Hematopoietic multipotent progenitor cell treated with erythropoietin and hydrocortisone succinate and interleukin-3 and kit ligand, for 15 days (in vitro differentiated cells): ENCODE results near the gene TBC1D22A.

Experiments used
- DNase-seq: peaks from one replicate; pipeline ENCODE4 v3.0.0-alpha.2; 2015; ENCODE audit warnings: low spot score

Gene TBC1D22A

DNA sequence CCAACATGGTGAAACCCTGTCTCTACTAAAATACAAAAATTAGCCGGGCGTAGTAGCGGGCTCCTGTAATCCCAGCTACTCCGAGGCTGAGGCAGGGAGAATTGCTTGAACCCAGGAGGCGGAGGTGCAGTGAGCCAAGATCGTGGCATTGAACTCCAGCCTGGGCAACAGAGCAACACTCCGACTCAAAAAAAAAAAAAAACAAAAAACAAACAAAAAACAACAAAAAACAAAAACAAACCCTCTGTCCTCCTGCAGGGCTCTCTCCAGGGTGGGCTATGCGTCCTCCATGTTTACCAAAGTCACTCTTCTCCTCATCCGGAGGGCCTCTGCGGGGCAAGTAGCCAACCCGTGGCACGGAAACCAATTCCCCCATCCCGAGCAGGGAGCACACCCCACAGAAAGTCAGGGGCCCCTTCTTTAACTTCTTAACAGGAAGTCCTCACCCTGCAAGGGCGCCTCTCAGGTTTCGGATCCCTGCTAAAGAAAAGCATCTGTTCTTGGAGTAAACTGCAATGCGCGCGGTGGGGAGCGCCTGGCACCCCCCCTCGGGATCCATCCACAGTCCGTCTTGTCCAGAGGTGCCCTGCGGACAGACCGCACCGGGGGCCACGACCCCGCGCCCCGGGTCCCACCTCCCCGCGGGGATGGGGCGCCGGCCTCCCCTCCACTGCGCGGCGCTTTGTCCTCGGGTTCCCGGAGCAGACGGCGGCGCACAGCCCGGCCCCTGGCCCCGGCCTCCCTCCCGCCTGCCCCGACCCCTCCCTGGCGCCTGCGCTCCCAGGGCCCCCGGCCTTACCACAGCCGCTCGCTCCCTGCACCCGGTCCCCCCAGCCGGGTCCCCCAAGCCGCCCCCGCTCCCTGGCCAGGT is 25.1 kb upstream of the TBC1D22A start:
- no peak for DNase-seq

DNA sequence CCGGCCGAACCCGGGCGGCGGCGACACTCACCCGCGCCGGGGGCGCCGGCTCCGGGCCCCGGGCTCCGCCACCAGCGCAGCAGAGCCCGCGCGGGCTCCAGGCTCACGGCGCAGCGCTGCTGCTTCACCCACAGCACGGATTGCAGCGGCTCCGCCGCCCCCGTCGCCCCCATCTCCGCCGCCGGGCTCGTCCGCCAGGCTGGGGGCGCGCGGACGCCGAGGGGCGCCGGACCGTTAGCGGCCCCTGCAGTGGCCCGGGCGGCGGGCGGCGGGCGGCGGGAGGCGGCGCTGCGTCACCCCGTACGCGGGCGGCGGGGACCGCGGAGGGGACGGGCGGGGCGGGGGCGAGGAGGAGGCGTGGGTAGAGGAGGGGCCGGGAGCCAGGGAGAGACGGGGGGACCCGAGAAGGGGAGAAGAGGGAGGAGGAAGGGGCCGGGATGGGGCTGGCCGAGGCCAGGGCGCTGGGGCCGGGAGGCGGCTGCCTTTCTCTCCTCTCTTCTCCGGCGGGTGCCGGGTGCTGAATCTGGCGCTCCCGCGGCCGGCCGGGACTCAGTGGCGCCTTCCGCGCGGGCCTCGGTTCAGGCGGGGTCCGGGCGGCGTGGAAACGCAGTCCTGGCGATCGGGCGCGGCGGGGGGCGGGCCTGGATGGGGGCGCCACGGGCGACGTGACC is 24.3 kb upstream of the TBC1D22A start, which contains the start of gene CERK:
Gene CERK (minus strand): TSS at position 277 of the 671 bp plus-strand sequence. CDS start 104 bp downstream, at position 173.
- DNase-seq, result no peak

DNA sequence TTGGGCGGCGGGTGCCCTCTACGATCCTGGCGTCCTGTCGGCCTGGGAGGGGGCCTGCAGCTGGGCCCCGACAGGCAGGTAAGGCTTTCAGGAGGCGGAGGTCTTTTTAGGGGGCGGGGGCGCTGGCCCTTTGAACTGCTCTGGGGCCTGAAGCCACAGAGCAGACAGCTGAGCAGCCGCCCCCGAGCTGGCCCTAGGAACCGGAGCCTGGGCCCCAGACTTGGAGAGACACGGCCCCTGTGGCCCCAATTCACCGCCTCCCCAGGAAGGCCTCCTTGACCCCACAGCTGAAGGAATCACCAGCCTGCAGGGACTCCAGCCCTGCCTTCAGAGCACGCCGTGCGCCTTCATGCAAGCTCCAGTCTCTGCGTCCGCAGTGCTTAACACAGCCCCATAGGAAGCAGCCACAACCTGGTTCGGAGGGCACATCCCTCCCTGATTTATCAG is 23.8 kb upstream of the TBC1D22A start:
- no peak for DNase-seq

DNA sequence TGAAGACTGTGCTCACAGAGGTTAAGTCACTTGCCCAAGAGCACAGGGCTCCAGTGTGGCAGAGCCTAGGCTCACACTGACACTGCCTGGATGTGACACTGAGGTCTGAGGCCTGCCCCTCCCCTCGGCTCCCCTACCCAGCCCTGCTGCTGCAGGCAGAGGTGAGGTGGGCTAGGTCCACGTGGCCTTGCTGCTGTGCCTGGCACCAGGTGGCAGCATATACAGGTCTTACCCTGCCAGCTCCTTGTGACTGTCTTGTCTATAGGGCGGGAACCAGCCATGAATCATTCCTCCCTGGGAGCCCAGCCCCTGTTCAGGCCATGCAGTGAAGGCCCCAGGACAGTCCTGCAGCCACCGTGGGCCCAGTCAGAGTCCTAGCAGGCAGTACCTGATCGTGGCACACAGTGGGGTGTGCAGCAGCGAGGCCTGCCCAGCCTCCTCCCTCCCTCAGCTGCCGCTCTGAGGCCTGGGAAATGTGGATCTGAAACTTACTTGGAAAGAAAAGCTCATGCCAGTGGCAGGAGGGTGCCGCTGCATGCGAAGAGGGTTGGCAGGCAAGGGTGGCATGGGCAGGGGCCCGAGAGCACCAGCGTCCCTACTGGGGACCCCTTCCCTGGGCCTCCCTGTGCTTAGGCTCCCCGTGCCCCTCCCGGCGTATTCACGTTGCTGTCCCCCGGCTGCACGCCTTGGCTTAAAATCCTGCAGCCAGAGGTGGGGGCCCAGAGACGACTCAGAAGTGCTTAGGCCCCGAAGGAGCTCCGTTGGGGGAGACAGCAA is 23.2 kb upstream of the TBC1D22A start:
- DNase-seq, result no peak

DNA sequence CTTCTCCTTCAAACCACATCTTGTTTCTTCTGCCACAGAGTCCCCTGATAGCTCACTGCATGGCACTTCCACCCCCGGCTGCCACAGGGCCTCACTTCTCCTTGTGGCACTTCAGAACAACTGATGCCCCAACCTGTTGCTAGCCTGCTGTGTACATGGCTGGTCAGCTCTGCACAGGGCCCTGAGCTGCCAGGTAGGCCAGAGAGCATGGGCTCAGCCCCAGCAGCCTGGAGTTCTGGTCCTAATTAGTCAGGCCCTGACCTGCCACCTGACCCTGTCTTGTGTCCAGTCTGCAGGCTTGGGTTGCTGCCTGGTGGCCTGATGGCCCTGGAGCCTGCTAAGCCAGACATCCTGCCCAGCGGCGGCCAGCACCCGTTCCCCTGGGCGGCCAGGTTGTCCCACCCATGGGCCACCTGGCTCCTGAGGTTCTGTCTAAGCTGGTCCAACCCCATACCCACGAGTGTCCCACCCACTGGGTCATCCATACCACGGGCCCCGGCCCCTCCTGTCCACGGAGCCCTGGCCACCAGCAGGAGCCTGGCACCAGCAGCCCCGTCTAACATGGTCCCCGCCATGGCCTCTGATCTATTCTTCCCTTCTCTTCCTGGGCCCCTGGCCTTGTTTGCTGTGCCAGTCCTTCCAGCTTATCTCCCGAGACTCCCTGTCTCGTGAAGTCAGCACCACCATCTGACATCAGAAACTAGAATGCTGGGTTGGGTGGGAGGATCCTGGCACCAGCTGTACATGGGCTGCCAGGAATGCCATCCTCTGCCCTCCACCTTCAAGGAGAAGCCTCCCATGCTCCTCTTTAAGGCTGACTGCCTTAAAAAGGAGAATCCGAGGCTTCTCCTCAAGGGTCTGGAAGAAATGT is 21.3 kb upstream of the TBC1D22A start:
- no peak for DNase-seq

DNA sequence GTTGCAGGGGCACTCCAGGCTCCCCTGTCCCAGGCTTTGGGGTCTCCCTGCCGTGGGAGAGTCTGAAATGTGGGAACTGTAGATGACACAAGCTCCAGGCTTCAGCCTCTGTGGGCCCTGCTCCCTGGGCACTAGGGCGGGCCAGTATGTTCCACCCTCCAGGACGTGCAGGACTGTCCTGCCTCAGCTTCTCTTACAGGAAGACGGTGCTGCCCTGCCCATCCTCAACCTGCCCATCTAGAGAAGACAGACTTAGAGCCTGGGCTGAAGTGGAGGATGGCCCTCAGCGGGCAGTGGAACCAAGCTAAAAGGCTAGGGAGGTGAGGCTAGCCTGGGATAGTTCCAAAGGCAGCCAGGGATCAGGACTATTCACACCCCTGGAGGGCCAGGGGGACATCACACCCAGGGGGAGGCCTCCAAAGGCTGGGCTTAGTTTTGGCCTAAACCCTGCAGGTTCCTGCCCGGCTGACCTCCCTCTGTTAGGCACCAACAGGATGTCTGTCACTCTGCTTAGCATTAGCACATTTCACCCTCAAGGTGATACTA is 20.4 kb upstream of the TBC1D22A start:
- DNase-seq, result no peak

DNA sequence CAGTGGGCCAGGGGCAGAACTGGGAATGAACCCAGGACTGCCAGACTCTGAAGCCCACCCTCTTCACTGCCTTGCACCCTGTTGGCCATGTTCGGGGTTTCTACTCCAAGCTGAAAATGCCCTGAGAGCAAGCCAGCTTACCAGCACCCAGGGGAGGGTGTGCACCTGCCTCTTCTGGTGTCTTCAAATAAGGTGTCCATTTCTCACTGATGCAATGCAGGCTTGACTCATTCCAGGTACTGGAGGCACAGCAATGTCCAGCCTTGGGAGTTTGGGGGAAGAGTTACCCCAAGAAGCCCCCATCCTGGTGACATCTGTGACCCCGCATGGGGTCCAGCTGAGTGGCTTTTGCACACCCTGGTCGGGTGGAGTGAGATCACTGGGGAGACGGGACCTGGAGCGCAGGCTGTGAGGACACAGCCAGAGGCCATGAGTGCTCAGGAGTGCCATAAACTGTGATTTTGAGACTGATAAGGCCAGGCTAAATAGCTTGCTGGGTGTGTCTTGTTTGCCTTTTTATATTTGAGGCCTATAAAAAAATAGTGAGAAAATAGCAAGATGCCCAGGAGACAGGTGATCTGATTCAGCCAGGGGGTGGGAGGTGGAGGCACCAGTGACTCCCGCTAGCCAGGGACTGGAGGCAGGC is 19.8 kb upstream of the TBC1D22A start:
- DNase-seq, result no peak

DNA sequence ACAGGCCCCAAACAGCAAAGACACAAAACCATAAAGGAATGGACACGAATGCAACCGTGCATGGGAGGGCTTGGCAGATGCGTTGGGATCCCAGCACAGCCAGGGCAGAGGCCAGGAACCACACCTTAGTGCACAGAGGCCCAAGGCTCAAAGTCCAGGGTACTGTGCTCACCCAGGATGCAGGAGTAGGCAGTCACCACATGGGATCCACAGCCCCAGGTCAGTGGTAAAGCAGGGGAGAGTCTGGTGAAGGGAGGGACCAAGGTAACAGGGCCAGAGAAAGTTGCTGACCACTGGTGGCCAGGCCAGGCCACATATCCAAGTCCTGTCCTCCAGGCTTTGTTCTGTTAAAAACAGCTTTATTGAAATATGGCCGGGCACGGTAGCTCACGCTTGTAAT is 17.9 kb upstream of the TBC1D22A start:
- no peak for DNase-seq

DNA sequence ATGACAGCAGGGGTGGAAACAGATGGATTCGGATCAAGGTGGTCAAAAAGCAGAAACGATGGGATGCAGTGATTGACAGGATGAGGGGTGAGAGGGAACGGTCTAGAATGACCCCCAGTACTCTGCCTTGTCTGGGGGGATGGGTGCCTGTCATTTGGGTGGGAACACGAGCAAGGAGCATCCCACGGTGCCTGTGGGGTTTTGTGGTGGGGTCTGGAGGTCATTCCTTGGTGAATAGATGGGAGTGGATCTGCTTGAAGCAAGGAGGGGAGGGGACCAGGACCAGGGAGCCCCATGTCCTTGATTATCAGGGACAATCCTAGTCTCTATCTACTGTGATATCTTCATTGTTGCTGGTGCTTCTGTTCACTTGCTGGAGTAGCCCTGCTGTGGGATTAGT is 16.3 kb upstream of the TBC1D22A start:
- DNase-seq, result no peak

DNA sequence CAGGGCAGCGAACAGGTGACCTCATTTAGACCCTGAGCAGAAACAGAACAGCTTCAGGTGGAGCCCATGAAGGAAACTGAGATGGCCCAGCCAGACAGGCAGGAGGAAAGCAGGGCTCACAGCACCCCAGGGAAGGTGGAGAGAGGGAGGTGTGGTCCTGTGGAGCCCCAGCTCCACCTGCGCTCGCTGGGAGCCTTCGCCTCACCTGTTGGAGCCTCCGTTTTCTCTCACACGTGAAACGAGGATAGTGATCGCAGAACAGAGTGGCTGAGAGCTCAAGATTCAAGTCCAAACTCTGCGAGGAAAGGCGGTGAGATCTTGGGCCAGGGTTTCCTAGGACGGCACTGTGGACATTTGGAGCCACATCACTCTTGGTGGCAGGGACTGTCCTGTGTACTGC is 15.8 kb upstream of the TBC1D22A start:
- DNase-seq, result no peak

DNA sequence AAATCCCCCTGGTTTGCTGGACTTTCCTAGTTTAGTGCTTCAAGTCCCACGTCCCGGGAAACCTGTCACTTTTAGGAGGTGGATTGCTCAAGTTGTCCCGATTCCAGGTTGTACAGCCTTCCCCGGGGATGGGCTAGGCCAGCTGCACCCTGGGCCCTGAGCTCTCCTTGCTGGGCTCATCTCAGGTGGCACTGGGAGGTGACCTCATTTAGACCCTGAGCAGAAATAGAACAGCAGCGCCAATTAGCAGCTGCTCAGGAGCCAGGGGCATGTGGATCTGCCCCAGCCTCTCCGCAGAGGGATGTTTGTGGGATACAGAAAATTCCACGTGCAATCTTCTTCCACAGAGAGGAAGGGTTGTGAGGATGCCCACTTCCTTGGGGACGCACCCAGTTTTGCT is 14.8 kb upstream of the TBC1D22A start:
- no peak for DNase-seq

DNA sequence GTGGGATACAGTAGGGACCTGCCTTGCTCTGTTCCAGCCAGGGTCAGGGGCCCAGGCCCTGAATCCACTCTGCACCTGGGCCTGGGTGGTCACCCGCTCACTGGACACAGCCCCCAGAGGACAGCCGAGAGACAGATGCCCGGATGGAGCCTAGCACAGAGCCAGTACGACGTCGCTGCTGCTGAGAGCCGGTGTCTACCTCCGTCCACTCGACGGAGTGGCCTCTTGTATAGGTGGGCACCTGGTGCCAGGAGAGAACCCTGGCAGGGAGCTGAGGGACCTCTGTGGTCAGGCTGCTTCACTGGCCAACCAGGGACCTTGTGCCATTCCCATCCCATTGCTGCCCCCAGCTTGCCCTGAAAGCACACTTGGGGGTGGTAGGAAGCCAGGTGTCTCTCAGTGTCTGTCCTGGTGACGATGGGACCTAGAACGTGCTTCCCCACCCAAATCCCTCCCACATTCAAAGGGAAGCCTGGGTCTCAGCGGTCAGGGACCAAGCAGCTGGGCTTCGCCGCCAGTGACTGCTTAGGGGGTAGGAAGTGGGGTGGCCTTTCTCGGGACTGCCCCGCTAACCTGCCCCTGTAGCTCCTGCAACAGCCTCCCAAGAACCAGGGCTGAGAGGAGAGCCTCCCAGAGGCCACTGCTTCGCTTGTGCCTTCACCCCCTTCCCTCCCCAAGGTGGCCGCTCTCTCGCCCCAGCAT is 14.1 kb upstream of the TBC1D22A start:
- no peak for DNase-seq

DNA sequence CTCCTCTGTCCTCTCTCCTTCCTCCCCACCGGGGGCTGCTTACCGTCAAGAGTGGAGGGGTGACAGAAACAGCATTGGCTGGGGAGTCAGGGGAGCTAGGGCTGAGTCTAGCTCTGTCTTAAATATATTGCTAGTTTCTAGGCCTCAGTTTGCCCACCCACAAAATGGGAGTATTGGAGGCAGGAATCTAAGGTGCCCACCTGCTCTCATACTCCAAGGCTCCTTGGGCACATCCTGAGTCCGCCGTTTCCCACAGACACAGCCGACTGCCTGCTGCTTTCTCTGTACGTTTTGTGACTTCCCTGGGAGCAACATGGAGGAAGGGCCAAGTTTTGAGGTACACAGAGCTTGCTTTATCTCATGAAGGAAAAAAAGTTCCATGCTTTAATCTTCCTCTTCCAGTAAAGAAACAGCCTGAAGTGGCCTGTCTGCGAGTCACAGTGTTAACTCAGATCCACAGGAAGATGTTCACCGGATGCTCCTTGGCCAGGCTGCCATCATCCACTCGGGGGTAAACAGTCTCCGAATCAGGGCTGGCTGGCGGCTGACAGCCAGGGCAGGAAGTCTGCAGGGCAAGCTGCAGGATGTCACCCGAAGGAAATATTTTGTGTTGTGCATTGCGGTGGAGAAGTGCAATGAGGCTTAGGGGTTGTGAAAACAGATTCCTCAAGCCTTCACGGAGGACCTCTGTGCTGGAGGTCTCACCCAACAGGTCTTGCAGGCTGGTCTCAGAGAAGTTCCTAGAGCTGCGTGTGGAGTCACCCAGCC is 13.4 kb upstream of the TBC1D22A start:
- no peak for DNase-seq

DNA sequence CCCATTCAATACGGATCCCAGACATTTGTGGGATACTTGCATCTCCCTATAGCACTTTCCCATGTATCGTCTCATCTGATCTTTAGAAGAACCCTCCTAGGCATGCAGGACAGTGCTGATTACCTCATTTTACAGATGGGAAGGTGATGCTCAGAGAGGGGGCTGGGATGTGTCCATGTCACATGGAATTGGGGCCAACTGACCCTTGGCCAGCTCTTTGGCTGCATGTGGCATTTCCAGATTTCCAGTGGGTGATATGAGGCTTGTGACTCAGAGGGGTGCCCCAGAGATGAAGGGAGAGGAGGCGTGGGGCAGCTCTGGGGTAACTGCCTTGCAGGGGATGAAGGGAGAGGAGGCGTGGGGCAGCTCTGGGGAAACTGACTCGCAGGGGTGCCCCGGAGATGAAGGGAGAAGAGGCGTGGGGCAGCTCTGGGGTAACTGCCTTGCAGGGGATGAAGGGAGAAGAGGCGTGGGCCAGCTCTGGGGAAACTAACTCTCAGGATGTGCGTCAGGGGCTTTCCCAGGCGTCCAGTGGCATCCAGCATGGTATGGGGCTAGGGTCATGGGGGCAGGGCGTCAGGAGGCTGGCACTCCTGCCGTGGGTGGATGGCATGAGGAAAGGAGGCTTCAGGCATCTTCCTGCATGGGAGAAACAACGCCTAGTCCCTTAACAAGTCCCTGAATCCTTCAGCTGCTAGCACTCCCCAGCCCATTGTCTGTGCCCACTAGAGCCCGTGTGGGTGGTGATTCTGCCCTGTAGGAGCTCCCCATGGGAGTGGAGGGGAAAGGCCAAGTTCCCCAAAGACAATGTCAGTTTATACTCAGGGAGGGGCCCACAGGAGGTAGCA is 12.5 kb upstream of the TBC1D22A start:
- DNase-seq, result no peak

DNA sequence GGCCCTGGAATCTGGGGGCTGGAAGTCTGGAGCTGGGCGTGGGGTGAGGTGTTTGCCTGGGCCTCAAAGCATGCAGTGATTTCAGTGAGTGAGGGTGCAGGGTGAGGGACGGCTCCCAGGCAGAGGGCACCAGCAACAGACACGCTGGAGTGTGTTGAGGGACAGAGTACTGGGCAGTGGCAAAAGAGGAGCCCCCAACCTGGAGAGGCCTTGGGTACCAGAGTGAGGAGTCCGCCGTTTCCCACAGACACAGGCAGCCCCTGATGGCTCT is 12.0 kb upstream of the TBC1D22A start:
- DNase-seq, result no peak

DNA sequence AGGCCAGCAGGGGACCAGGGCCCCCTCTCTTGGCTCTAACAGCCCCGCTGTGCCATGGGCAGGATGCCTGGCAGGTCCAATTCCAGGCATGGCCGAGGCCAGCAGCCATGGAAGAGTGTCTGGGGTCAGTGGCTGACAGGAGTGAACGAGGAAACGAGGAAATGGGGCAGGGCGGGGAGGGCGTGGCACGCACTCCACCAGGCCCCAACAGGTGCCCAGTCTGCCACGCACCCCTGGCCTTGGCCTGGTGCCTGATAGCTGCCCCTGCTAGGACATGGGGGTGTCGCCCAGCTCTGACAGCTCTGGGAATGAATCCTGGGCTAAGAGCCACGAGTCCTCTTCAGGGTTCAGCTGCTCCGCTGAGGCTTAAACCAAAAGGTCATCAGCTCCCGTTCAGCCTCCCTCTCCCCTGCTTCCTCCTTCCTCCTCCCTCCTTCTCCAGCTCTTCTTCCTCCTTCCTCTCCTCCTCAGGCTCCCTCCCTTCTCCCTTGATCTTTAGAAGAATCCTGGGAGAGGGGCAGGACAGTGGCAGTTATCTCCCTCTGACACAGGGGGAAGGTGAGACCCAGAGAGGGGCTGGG is 11.5 kb upstream of the TBC1D22A start:
- DNase-seq, result no peak

DNA sequence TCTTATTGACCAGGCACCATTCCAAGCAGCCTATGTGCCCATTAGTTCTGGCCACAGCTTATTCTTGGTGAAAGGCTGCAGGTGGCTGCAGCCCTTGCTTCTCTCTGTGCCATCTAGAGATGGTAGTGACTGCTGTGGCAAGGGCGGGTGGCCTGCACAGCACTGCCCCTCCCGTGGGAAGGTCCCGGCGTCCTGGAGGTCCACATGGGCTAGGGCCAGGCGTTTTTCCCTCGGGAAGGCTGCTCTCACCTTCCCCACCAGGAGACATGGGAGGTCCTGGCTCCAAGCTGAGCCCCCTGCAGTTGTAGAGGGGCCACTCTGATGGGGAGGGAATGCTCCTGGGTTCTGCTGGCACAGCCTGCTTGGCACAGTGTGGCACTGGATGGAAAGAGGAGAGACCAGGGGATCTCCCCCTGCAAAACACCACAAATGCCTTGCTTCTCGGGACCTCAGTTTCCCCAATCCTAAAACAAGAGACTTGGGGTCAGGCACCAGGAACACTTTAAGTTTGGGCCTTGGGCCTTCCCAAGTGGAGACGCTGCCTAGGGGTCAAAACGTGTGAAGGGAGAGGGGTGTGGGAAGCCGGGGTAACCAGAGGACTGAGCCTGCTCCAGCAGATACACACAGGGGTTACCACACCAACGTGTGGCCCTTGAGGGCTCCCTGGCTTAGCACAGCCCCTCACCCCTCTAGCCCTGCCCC is 10.0 kb upstream of the TBC1D22A start:
- DNase-seq, result no peak

DNA sequence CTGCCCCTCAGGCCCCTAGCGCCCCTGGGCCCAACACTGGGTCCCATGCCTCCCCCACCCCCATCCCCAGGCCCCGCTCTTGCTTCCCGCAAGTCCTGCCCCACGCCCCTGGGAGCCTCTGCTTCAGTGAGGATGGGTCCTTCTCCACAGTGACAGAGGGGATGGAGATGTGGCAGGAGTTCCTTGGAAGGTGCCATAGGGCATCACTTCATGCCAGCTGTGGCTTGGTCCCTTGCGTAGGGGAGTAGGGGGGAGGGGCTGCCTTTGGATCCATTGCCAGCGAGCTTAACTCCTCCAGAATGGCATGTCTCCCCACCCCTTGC is 9.5 kb upstream of the TBC1D22A start:
- no peak for DNase-seq
